NCI-H1694 (cell line): Measurements from ENCODE around the gene C12orf42.

ENCODE experiments used
- DNase-seq: peaks from one replicate; lab custom pipeline; 2025; lab: John Stamatoyannopoulos, UW

C12orf42 gene

DNA sequence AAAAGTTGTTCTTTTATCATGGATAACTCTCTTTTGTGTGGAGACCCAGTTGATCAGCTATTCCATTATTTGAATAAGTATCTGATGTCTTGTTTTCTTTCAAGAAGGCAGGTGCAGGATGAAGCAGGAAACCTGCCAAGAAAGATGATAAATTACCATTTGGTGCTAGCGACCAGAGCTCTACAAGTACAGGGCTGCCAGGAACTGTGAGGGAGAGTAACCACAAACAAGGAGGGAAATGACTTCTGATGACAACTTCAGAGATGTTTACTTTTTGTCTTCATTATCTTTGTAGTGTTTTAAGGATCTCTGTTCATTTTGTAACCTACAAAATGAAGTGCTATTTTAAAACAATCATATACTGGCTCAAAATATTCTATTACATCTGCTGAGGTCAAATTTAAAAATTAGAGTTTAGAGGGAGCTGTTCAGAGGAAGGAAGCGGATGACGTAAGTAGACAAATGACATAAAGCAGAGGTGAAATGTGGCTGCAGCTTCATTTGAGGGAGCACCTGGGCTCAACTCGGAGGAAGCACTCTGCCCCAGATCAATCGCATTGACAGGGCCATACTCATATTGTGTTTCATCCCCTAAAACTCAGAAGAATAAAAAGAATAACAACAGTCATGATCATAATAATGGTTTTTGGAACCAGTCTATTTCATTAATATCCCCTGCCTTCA lies 226.8 kb downstream of the C12orf42 start:
- no peak for DNase-seq

DNA sequence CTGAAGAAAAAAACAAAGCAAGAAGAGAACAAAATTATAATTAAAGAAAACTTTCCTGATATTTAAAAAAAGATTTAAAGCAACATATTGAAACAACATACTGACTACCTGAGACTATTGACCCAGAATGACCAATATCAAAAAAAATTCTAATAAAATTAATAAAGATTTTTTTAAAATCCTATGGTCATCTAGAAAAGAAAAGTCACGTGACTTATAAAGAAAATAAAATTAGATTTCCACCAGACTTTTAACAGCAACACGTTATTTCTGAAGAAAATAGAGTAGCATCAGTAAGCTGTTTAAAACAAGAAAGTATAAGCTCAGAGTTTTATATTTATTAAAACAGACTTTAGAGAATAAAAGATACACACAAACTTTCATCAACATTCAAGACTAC lies 238.0 kb downstream of the C12orf42 start:
- DNase-seq, result no peak
